ENCODE results near the gene FKBP5. TPM values are rescaled to one million over a fixed set of nuclear protein-coding genes. Genes with fewer than 3 reads are reported as not detected.

The FKBP5 gene
- total and polyA plus RNA-seq, 12 donors = 19.7 to 234 (median 119) TPM

- DNase-seq = no peak
- intact Hi-C loops (cut with DNase I) = loop anchor here (5.0 to 10.0 kb wide), 3 partner anchors 35 to 155 kb away; partner anchors contain the start of genes ARMC12 (in 2 of the 2) and FKBP5 (in 1 of the 2)
- peaks cover 0 to 59% of the 10 kb centered on the region in 2 donors for H3K36me3 ChIP-seq (replicated peaks in 1 of 2)
- H3K27ac ChIP-seq = peak overlapping the region in 2 of 5 donors; percentile 23 to 50
- H3K27me3 ChIP-seq = no peaks in the 10 kb centered on the region
- peaks cover 2 to 48% of the 10 kb centered on the region in 2 donors for H3K4me1 ChIP-seq (replicated peaks in 1 of 2)
- no peaks in the 10 kb centered on the region for H3K9me3 ChIP-seq (replicated peaks in 1 of 3)
- TF ChIP-seq POLR2A (IDR thresholded peaks at IDR 0.05) (no peak), CTCF (IDR thresholded peaks at IDR 0.05) (no peak)
- WGBS, 4 donors = 51 to 70% (median 63%) methylated on average over 2 of the region's 2 CpGs
- H3K4me3 ChIP-seq = no peak overlapping the region
These were observed 106.4 kb downstream of the FKBP5 start for GRCh38 chr6:35582315-35582714.

DNA sequence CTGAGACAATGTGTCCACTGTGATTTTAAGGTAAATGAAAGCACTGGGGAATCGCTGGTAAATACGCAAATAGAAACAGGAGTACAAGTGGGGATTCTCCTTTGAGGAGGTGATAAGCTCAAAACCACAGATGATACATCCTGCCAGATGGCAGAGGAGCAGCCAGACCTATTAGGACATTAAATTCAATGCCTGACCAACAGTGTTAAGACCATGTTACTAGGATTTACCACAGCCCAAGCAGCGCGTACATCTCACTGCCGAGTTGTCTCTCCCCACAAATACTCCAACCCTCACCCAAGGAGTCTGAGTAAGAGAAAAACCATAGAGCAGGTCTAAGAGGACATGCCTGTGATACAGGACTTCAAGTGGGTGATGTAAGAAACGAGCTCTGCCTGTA is 107.1 kb downstream of the FKBP5 start:
- Histone ChIP-seq H3K27ac (peak overlapping the region in 2 of 5 donors; percentile 10 to 50), H3K36me3 (replicated peaks in 1 of 2) (peaks cover 0 to 58% of the 10 kb centered on the region in 2 donors)
- 79 to 87% (median 84%) methylated on average over 6 of the region's 6 CpGs for WGBS, 4 donors

DNA sequence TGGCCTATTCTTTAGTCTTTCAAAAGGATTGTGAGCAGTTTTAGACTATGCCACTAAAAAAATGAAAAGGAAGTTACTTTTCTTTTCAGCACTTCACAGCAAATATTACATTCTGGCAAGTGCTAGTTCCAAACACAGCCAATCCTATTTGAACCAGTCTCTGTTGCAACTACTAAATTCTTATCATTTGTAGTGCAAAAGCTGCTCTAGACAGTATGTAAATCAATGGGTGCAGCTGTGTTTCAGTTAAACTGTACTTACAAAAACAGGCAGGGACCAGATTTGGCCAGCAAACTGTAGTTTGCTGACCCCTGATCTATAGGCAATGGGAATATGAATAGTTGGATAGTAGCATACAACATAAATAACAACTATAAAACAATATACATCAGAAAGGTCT is 107.9 kb downstream of the FKBP5 start:
- Histone ChIP-seq H3K27me3 (no peaks in the 10 kb centered on the region), H3K4me3 (no peak overlapping the region), H3K4me1 (replicated peaks in 1 of 2) (peaks cover 0 to 34% of the 10 kb centered on the region in 2 donors), H3K9me3 (replicated peaks in 1 of 3) (no peaks in the 10 kb centered on the region), H3K27ac (no peak overlapping the region), H3K36me3 (replicated peaks in 1 of 2) (peaks cover 0 to 58% of the 10 kb centered on the region in 2 donors)
- DNase-seq = no peak
- intact Hi-C loops (cut with DNase I) = loop anchor here (5.0 to 10.0 kb wide), 3 partner anchors 36 to 156 kb away; partner anchors contain the start of genes ARMC12 (in 2 of the 2) and FKBP5 (in 1 of the 2)
- TF ChIP-seq CTCF (IDR thresholded peaks at IDR 0.05) = no peak
- TF ChIP-seq POLR2A (IDR thresholded peaks at IDR 0.05) = no peak

More for the DNA sequence above, 107.1 kb downstream of the FKBP5 start:
- Histone ChIP-seq H3K4me3 (no peak overlapping the region), H3K9me3 (replicated peaks in 1 of 3) (no peaks in the 10 kb centered on the region), H3K27me3 (no peaks in the 10 kb centered on the region), H3K4me1 (replicated peaks in 1 of 2) (peaks cover 0 to 42% of the 10 kb centered on the region in 2 donors)
- no peak for DNase-seq
- TF ChIP-seq CTCF (IDR thresholded peaks at IDR 0.05) = no peak
- TF ChIP-seq POLR2A (IDR thresholded peaks at IDR 0.05) = no peak
- intact Hi-C loops (cut with DNase I) = loop anchor here (5.0 to 10.0 kb wide), 3 partner anchors 36 to 156 kb away; partner anchors contain the start of genes ARMC12 (in 2 of the 2) and FKBP5 (in 1 of the 2)

GRCh38 chr6:35576682-35577081 is 112.0 kb downstream of the FKBP5 start:
- no peaks in the 10 kb centered on the region for H3K27me3 ChIP-seq
- WGBS, 4 donors = 88 to 93% (median 89%) methylated on average over 9 of the region's 9 CpGs
- intact Hi-C loops (cut with DNase I) = no loop called here
- no peak overlapping the region for H3K27ac ChIP-seq
- H3K4me3 ChIP-seq = no peak overlapping the region
- H3K36me3 ChIP-seq (replicated peaks in 1 of 2) = peaks cover 0 to 75% of the 10 kb centered on the region in 2 donors
- H3K9me3 ChIP-seq (replicated peaks in 1 of 3) = no peaks in the 10 kb centered on the region
- peaks cover 0 to 11% of the 10 kb centered on the region in 2 donors for H3K4me1 ChIP-seq (replicated peaks in 1 of 2)
- TF ChIP-seq CTCF (IDR thresholded peaks at IDR 0.05) (no peak), POLR2A (IDR thresholded peaks at IDR 0.05) (no peak)
- no peak for DNase-seq

Data from adrenal gland (tissue), 12 donors.